Activated naive CD4-positive, alpha-beta T cell treated with anti-CD3 and anti-CD28 coated beads for 36 hours (primary cell): ENCODE measurements around the gene AGAP6. TPM values are rescaled to one million over a fixed set of nuclear protein-coding genes. Genes with fewer than 3 reads are reported as not detected.

Source experiments
- total RNA-seq, 2 experiments: library from RNA; stranded (reverse); gene quantifications; one replicate each; pipeline ENCODE4 v1.2.3, GENCODE V29; 2021

The AGAP6 gene
- total RNA-seq, 2 experiments from 2014 or later = 11.6 to 12.8 TPM

Other genes starting within 250 kb of the AGAP6 start
- under 1 TPM; 0.12 to 0.37 TPM for gene OGDHL, start 226.1 kb upstream of the AGAP6 start, total RNA-seq
- 10 to 100 TPM; 25.4 to 27.2 TPM for gene PARG, start 46.4 kb upstream of the AGAP6 start, total RNA-seq
- gene TIMM23B, start 46.4 kb upstream of the AGAP6 start, total RNA-seq = 10 to 100 TPM; 18.6 to 18.9 TPM
- 10 to 100 TPM; 16.4 to 17.0 TPM for gene WASHC2A, start 79.5 kb downstream of the AGAP6 start, total RNA-seq